HG03095 (cell line): ENCODE data around the gene EYA2.

Experiments used
- ATAC-seq: cut with Tn5 transposase; IDR thresholded peaks from one replicate; pipeline ENCODE4 v1.9.1; 2021; ENCODE audit warnings: moderate library complexity; ENCODE audit not compliant: unreplicated experiment

EYA2 gene

DNA sequence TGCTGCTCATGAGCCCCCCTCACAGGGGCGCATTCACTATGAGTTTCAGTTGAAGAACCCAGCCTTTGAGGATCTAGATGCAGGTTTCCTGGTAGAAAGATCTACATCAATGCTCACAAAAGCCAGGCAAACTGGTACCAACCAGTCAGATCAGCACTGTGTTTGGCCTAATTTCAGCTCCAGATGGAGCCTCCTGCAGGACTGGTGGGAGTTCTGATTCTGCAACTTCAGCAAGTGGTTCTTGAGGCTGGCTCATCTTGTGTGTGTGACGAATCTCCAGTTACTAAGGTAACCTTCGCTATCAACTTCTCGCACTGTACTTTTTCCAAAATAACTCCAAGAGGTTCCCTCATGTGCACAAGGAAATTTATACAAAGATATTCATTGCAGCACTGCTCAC is 343.1 kb downstream of the EYA2 start:
- no peak for ATAC-seq
